Activated CD4-positive, CD25-positive, alpha-beta regulatory T cell treated with anti-CD3 and anti-CD28 coated beads, Interleukin-2, amount 50 U/mL, for 24 hours (primary cell): ENCODE data around the gene PPP1CA.
A peak's percentile ranks its signal among the peaks of the same experiment; 100 is the strongest.

Experiments
- ATAC-seq, 2 donors: fragments of 150-1000 bp; cut with Tn5 transposase; one replicate each; pipeline ENCODE4 v1.10.0; 2021; ENCODE audit warnings: mild to moderate bottlenecking in 1 of 2, moderate library complexity in 1 of 2

PPP1CA gene

DNA sequence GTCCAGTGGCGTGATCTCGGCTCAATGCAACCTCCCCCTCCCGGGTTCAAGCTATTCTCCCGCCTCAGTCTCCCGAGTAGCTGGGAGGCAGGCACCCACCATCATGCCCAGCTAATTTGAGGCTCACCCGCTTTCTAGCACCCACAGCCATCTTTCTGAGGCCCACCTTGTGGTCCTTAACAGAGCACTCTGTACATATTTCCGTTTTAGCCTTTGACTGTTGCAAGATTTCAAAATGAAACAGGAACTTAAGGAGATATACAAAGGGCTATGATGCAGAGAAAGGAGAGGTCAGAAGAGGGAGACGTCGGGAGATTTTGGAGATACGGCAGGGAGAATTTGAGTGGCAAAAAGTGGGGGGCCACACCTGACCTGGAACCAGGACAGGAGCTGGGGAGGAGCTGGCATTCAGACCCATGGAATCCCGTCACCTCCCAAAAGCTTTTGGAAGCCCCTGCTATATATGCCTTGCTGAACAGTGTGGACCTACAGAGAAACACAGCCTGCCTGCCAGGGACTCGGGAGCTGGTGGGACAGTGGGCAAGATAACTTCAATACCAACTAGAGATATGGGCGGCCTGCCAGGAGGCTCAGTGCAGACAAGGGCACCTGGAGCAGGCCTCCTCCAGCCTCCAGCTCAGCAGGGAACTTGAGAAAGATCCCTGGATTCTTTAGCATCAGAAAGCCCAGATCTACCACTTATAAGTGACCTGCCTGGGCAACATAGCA, 20.2 kb downstream of the PPP1CA start:
- ATAC-seq: no peak

DNA sequence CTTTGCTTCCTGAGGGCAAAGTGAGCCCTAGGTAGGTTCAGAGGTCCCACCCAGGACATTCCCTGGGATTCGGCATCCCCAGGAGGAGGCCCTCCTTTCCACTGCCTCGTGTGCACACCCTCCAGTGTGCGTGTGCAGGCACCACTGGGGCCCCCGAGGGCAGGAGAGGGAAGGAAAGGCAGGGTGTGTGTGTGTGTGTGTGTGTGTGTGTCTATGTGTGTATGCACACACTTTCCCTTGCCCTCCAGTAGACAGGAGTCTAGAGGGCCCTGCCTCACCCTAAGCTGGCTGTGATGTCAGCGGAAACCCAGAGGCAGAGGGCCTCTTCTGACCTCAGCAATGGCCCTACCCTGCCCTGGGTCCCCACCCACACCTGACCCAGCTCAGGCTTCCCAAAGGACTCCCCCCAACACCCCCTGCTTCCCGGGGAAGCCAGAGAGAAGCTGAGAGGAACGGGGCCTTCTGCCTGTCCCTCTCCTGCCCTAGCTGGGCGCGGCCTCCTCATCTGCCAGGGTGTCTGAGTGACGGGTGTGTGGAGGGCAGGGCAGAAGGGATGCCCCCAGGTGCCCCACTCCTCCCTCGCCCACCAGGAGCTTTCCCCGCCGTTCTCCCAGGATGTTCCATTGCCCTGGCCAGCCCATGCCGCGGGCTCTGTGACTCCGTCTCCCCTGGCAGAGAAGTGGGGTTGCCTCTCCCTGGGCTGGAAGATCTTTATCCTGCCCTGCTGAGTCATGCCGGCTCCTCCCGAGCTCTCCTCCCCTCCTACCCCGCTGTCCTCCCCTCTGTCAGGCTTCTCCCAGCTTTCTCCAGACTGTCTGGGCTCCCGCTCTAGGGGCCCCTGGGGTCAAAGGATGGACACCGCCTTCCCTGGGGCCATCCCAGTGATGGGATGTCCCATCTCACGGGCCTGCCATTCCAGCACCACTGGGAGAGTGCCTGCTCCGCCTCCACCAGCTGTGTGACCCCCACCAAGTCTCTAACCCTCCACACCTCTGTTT, 22.3 kb downstream of the PPP1CA start:
- ATAC-seq: no peak

DNA sequence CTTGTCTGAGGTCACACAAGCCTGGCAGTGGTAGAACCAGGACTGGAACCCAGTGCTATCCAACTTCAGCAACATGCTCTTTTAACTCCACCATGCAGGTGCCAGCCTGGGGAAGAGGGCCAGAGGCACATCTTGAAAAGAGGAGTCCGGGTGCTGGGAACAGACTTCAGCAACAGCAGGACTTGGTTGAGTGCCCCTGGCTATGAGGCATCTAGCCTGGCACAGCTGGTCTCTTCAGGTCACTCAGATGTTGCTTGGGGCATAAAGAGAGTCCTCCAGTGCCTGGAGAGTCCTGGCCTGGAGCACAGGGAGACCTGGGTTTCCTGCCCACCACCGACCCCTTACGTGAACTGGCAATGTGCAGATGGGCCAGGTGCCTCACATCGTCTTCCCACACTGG, 23.1 kb downstream of the PPP1CA start:
- ATAC-seq: no peak

DNA sequence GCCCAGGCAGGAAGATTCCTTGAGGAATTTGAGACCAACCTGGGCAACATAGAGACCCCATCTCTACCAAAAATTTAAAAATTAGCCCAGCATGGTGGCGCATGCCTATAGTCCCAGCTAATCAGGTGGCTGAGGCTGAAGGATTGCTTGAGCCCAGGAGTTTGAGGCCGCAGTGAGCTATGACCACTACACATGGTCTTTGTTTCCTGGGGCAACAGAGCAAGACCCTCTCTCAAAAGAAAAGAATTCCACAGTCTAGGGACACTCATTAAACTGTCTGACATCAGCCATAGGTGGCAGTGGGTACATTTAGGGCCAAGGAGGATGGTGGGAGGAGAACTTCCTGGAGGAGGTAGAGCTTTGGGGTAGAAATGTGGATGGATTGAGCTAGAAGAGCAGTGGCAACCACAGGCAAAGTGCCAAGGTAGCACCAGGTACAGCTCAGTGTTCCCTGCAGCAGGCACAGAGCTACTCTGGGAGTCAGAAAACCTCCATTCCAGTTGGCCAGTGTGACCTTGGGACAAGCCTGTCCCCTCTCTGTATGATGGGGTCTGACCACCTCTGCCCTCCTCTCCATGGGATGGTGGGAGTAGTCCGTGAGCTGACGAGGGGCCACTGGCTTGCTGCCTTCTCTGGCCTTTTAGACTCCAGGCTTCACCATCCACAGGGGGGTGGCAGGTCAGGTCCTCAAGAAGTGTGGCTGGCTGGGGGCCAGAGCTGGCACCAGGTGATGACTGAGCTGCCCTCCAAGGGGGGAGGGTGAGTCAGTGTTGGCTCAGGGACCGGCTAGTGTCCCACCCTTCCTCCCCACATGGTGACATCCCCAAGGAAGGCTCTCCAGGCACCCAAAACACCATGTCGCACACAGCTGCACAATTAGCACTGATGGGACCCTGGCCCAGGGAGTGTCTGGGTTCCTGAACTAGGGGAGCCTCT, 24.5 kb downstream of the PPP1CA start:
- no peak for ATAC-seq

DNA sequence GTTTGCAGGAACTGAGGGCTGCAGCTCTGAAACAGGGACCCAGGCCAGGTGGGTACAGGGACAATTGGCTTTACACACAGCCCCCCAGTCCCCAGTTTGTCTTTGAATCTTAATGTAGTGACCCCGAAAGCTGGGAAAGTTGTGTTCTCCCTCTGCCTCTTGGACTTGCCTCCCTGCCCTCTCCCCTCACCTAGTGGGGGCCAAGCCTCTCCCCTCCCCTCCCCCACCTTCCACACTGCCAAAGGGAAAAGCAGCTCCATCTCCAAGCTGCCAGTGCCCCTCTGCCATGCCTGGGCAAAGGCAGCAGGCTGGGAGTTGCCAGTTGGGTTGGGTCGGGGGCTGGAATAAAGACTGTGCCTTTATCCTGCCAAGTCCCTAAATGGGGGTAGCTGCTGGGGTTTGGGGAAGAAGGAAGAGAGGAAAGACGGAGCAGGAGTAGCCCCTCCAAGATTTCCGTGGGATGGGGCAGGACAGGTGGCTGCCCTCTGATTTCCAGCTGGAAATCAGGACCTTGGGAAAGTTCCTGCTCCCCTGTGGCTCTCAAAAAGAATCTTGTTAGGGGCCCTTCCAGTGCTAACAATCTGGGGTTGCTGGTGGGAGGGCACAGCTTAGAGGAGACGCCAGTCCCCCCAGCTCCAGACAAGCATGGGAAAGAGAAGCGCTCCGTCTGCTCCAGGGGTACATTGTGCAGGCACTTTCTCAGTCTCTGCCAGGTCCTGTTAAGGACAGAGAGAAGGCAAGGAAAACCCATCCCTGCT, 25.4 kb downstream of the PPP1CA start:
- ATAC-seq: no peak

DNA sequence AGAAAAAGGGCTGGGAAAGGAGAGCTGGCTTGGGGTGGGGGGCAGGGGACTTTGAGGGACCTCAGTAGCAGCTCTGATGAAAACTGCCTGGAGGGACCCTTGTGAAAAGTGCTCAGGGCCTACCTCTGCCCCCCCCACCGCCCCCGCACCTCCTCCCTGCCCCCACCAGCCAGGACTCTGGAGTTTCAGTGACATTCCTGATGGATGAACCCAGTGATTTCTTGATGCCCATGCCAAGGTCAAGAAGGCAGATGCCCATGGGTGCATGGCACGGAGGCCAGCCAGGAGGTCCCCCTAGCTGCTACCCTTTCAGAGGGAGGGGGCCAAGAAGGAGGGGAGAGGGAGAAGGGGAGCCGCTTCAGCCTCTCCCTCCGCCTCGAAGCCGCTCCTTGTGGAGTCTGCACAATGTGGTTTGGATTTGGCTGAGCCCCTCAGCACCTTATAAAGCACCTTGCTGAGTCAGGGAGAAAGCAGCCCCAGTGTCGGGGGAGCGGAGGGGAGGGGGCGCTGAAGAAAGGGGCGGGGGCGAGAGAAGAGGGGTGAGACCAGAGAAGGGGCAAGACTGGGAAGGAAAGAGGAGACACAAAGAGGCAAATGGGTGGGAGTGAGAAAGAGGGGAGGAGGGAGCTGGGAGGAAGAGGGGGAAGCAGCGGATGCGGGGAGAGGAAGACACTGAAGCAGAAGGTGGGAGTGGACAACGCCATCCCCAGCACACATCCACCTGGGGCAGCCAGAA, 26.2 kb downstream of the PPP1CA start:
- ATAC-seq: no peak

DNA sequence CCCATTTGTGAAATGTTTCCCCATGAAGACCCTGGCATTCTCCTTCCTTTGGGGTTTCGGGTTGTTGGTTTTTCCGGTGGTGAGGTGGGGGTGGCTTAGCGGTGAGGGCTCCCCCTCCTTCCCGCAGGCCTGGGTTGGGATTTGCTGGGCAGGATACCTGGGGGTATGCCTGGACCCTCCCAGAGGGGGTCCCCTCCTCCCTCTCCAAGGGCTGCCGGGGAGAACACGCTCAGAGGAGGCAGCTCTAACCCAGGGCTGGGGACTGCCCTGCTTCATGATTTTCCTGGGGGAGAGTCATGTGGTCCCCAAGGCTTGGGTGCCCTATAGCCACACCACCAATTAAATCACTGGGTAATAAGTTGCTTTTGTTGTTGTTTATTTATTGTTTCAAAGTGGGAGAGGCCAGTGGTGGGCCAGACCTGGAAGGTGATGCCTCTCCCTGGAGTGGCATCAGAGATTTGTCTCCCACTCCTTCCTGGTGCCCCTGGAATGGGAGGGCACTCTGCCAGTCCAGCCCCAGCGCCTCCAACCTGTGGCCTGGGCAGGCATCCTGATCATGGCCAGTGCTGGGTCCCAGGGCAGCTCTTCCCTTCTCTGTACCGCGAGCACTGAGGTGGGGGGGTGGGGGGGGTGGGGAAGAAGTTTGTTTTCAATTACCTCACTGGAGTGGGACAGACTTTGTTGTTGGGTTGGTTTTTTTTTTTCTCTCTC, 26.9 kb downstream of the PPP1CA start:
- ATAC-seq: no peak

DNA sequence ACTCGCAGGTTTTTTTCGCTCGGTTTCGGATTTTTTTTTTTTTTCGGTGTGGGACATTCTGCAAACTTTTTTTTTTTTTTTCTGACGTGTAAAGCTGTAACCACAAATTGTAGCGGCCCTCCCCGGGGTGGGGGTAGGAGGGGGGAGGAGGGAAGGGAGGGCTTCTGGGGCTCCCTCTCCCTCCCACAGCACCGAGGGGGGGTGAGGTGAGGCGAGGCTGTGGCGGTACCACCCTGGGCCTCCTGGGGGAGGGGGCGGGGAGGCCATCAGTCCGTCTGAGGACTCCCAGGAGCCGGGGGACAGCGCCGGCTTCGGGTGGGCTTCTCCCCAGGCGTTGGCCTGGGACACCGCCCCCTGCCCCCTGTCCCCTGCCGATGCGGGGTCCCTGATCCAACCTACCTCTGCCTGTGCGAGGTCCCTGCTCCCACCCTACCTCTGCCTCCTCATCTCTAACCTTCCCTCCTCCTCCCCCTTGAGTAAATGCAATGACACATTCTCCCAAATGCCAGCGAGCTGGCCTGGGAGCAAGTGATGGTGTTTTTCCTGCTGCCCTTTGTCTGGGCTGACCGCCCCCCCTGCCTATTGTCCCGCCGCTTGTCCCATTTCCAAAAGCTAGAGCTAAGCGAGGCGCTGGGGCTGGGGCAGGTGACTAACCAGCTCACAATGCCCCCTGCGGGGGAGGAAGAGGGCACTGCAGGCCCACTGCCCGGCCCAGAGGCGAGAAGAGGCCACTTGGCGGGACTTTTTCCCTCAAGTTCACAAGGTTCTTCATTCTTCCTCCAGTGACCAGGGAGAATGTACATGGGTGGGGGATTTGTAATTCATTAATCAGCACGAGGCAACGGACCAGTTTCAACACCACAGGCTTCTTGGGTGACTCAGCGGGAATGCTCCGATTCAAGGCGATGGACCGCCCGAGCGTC, 27.7 kb downstream of the PPP1CA start:
- peak; percentile 44 for ATAC-seq

DNA sequence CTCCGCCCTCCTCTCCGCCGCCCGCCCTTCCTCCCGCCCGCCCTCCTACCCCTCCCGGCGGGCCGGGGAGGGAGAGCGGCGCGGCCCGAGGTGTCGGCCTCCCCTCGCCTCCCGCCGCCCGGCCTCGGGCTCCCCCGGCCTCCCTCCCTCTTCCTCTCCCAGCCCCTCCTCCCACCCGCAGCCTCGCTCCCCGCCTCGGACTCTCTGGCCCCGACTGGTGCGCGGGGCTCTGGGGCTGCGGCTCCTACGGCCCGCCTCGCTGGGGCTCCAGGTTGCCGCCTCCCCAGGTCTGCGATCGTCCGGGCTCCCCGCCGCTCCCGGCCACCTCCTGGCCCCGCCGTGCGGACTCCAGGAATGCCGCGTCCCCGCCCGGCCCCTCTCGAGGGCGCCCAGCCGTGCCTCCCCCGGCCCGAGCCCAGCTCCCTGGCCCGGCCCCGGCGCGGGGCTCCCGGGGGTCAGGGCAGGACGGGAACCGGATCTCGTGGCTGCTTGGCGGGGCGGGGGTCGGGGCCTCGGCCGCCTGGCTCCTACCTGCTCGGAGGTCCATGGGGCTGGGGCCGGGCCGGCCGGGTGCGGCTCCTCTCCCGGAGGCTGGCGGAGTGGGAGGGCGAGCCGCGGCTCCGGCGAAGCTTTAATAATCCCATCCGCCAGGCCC, 28.5 kb downstream of the PPP1CA start, which contains the start of gene CLCF1:
CLCF1 (minus strand) TSS at position 606 of the 655 bp plus-strand sequence; CDS start at position 547, 59 bp downstream.
- ATAC-seq: peak; percentile 9 to 11

DNA sequence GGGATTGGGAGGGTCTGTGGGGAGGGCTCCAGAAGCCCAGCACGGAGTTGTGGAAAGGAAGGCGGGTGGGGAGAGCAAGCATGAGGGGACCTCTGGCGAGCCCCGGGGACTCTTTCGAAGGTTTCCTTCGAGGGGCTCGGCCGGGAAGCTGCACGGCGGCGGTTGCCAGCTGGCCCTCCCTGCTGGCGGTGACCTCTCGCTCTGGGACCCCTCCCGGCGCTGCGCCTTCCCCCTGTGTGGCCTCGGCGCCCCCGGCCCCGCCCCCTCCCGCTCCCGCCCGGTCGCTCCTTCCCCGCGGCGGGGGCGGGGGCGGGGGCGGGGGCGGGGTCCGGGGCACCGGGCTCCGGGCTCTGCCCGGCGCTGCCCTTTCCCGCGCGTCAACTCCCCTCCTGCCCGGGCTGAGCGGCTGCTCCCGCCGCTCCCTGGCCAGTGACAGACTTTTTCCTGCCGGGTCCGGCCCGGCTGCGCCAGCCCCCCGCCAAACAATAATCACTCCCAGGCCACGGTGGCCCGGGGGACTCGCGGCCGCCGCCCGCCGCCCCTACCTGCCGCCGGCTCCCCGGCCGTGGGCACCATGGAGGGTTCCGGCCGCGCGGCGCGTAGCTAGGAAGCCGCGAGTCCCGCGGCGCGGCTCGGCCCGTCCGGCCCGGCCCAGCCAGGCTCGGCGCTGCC, 29.2 kb downstream of the PPP1CA start:
- ATAC-seq: no peak

DNA sequence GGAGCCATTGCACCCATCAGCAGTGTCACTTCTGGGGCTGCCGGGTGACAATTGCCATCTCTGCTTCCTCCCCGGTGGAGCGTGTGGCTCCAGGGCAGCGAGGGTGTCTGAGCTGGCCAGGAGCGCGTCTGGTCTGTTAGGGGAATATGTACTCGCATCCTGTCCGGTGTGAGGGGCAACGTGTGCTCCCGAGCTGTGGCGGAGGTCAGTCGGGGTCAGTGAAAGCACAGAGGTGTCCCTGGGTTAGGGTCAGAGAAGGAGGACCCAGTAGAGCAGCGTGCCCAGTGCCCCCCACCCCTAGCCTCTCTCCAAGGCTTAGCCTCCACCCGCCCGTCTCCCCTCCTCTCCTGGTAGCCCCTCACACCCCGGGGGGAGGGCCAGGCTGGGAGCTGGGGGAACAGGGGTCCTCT, 29.7 kb downstream of the PPP1CA start:
- no peak for ATAC-seq

DNA sequence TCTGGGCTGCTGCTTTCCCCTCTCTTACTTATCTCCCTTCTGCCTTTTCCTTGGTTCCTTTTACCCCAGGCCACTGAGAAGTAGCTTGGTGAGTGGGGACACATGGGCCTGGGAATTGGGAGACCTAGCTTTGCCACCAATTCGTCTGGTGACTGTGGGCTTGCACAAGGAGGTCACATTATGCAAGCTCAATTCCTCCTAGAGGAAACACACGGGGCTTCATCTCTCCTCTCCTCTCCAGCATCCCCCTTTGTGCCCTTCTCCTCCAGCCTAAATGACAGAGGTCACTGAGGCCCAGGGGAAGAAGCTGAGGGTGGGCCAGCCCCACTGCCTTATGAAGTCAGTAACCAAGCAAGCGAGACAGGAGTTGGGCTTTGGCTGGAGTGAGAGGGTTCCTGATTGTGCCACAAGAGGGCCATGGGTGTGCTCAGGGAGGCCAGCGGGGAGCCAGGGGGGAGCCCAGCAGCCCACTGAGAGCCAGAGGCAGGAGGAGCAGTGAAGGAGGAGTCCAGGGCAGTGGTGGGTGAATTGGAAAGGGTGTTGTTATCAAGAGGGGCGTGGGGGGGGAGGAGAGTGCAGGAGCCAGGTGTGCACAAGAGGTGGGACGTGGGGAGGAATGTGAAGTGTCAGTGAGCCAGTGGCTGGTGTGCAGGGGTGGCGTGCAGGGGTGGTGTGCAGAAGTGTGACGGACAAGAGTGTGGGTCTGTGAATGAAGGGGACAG, 30.3 kb downstream of the PPP1CA start:
- peak in 1 of 2 donors; percentile 36 for ATAC-seq

DNA sequence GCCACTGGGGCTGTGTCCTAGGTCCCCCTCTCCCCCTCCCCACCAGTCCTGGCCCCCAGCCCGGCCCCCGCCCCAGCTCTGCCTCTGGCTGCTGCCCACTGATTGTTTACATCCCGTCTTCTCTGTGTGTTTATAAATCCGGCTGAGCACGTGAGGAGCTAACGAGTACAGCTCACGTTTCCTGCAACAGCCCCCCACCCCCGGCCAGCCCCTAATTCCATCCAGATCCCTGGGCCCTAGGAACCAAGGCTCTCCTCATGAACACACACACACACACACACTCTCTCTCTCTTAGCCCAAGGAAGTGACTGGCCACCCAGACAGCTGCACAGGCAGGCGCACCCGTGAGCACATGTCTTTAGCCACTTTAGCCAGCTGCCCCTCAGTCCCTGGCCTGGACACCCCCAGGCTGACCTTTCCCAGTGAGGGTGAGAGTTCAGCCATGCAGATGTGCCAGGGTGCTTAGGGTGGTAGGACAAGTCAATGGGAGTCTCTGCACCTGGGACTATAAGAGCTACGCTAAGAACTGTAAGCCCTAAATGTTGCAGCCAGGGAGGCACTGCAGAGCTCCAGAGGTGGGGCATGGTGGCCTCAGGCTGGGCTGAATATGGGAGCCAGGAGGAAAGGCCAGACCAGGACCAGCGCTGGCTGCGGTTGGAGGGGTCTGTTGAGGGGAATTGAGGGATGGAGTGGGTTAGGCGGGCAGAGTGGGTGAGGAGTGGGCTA, 31.1 kb downstream of the PPP1CA start:
- no peak for ATAC-seq

DNA sequence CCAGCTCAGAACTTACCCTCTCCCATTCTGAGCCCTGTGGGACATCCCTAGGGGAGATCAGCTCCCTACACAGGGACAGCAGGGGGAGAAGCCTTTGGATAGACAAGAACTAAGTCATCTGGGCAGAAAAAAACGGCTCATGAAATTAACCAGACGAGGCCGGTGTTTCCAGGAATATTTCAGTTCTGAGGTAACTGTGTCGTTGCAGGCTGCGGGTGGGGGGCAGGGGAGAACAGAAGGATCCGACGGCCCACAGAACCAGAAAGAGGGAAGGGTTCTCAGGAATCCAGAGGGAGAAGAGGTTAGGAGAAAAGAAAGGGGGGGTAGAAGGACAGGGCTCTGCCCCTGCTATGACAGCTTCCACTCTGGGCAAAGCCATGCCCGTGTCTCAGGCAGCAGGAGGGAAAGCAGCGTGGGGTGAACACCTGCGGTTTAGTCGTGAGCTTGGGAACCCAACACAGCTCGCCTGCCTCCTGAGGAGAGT, 31.8 kb downstream of the PPP1CA start:
- ATAC-seq: no peak

DNA sequence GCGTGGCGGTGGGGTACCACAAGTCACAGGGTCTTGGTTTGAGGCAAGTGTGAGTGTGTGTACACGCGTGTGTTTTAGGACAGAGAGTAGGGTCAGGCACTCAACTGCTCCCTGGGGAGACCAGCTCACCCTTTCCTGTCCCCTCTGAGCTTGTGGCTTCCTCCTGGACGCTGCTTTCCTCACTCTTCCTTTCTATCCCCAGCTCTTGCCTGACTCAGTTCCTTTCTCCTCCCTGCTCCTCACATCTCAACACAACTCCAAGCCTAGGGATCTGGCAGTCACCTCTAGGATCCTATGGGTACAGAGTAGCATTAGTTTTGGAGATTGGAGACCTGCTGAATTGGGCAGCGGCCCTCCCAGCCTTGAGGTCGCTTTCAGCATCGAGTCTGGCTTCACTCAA, 32.4 kb downstream of the PPP1CA start:
- ATAC-seq: no peak

DNA sequence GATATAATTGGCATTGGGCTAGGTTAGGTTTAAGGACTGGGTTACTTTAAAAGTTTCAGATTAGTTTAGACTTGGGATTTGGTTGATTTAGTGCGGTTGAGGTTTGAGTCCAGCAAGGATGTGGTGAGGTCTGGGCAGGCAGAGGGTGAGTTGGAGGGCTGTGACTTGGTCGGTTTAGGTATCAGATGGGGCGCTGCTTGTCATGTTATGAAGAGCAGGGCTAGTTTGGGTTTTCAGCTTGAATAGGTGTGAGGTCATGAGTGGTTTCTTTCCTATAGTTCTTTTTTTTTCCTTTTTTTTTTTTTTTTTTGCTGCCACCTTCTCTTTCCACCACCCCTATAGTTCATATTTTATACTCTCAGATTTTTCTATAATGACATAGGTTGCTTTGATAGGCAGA, 33.0 kb downstream of the PPP1CA start:
- peak; percentile 47 to 52 for ATAC-seq
